HG03139 (cell line): ENCODE measurements around the gene RAPH1.
"Not testable (repeated sequence)": the region's sequence is repeated elsewhere in the genome, so short reads cannot be mapped to it uniquely, and the experiment has no call there.

Source experiments
- ATAC-seq: cut with Tn5 transposase; IDR thresholded peaks from one replicate; pipeline ENCODE4 v1.9.1; 2021; ENCODE audit not compliant: unreplicated experiment

Gene RAPH1

GRCh38 chr2:203372706-203373105 is 162.4 kb downstream of the RAPH1 start:
- not testable (repeated sequence) for ATAC-seq

- no peak for ATAC-seq
These were observed 168.2 kb downstream of the RAPH1 start for GRCh38 chr2:203366639-203367466.

- ATAC-seq: no peak
These were observed 173.2 kb downstream of the RAPH1 start for GRCh38 chr2:203361922-203362321.

GRCh38 chr2:203361495-203361894 is 173.6 kb downstream of the RAPH1 start:
- ATAC-seq: no peak

- ATAC-seq: no peak
These were observed 174.2 kb downstream of the RAPH1 start for GRCh38 chr2:203360833-203361430.

- no peak for ATAC-seq
These were observed 175.7 kb downstream of the RAPH1 start for GRCh38 chr2:203359450-203359849.

GRCh38 chr2:203354966-203355365 is 180.1 kb downstream of the RAPH1 start:
- no peak for ATAC-seq

- ATAC-seq: no peak
These were observed 182.4 kb downstream of the RAPH1 start for GRCh38 chr2:203352604-203353255.

- no peak for ATAC-seq
These were observed 187.7 kb downstream of the RAPH1 start for GRCh38 chr2:203347375-203347774.

- no peak for ATAC-seq
These were observed 188.5 kb downstream of the RAPH1 start for GRCh38 chr2:203346612-203347011.

GRCh38 chr2:203344667-203345066 is 190.4 kb downstream of the RAPH1 start:
- no peak for ATAC-seq
